HepG2 (cell line): ENCODE data around the gene PFDN2. TPM values are rescaled to one million over a fixed set of nuclear protein-coding genes. Genes with fewer than 3 reads are reported as not detected.

Source experiments
- AHR ChIP-seq: IDR thresholded peaks from 2 replicates; pipeline ENCODE4 v1.6.1; 2018; ENCODE audit warnings: missing genetic modification reagents, missing compliant biosample characterization
- ASH2L ChIP-seq: fragments of 300-600, 200-600 bp; sonication (generic); IDR thresholded peaks from 2 replicates; pipeline ENCODE4 v1.7.0; 2017; ENCODE audit warnings: low read depth, mild to moderate bottlenecking, moderate library complexity, mixed read lengths, low read length; ENCODE audit not compliant: insufficient read length
- ERF ChIP-seq: IDR thresholded peaks from 2 replicates; pipeline ENCODE4 v1.6.1; 2018; ENCODE audit warnings: missing biosample characterization, missing genetic modification reagents
- FOXA1 ChIP-seq, 2 experiments: fragments of 450-650 bp in 1 of 2; sonication (generic) in 1 of 2; formaldehyde crosslinking in 1 of 2; IDR thresholded peaks; 2 replicates each; pipeline versions ENCODE4 v1.4.0 to v1.6.1; 2016 to 2020; ENCODE audit warnings: missing genetic modification reagents in 1 of 2
- GLI4 ChIP-seq: sonication (generic); formaldehyde crosslinking; IDR thresholded peaks from 2 replicates; pipeline ENCODE4 v1.5.1; 2020; ENCODE audit warnings: missing genetic modification reagents, mild to moderate bottlenecking, moderate library complexity, borderline replicate concordance
- KDM5B ChIP-seq: sonication (generic); formaldehyde crosslinking; IDR thresholded peaks from 2 replicates; pipeline ENCODE4 v1.4.0; 2020; ENCODE audit warnings: missing genetic modification reagents, mild to moderate bottlenecking, borderline replicate concordance
- MNT ChIP-seq: fragments of 450-650 bp; IDR thresholded peaks from 2 replicates; pipeline ENCODE4 v1.6.1; 2016
- PAX8 ChIP-seq: sonication (generic); formaldehyde crosslinking; IDR thresholded peaks from 2 replicates; pipeline ENCODE4 v1.8.0; 2022; ENCODE audit warnings: mild to moderate bottlenecking, missing genetic modification reagents, borderline replicate concordance
- SAP130 ChIP-seq: IDR thresholded peaks from 2 replicates; pipeline ENCODE4 v1.6.1; 2016; ENCODE audit warnings: low read depth
- TAF15 ChIP-seq: fragments of 200-400 bp; formaldehyde crosslinking; IDR thresholded peaks from one replicate; pipeline ENCODE4 v1.6.1; 2018; ENCODE audit warnings: mild to moderate bottlenecking, low read depth, low read length; ENCODE audit not compliant: poor library complexity, severe bottlenecking
- ZMAT3 ChIP-seq: sonication (generic); formaldehyde crosslinking; conservative IDR thresholded peaks from 2 replicates; pipeline ENCODE4 v1.7.0; 2021; ENCODE audit warnings: missing genetic modification reagents
- ZNF513 ChIP-seq: sonication (generic); formaldehyde crosslinking; conservative IDR thresholded peaks from 2 replicates; pipeline ENCODE4 v1.5.0; 2020; ENCODE audit warnings: missing genetic modification reagents
- ZNF710 ChIP-seq: sonication (generic); formaldehyde crosslinking; IDR thresholded peaks from 2 replicates; pipeline ENCODE4 v1.5.0; 2020; ENCODE audit warnings: mild to moderate bottlenecking, missing genetic modification reagents, borderline replicate concordance
- polyA plus RNA-seq, 8 experiments: library from polyadenylated mRNA; depleted of rRNA in 3 of 8; stranded (reverse) in 7 of 8; unstranded in 1 of 8; fragments of >200 nt; fragmentation: Illumina TruSeq in 4 of 8; extraction: Trizol in 4 of 8; gene quantifications; 2 replicates each; pipeline versions ENCODE4 v1.2.1 to v1.2.3, GENCODE V29; 2011 to 2016; ENCODE audit warnings: low read depth in 4 of 8, missing spikeins in 1 of 8, mixed read lengths in 1 of 8; ENCODE audit not compliant: insufficient read depth in 1 of 8
- total RNA-seq, 5 experiments: library from RNA; depleted of rRNA; stranded (reverse); fragments of >200 nt; fragmentation: Illumina TruSeq; extraction: Trizol; gene quantifications; 2 replicates each; pipeline ENCODE4 v1.2.3, GENCODE V29; 2016; ENCODE audit warnings: low read depth in 1 of 5
- TF ChIP-seq, protein P1 (sequence below): sonication (generic); formaldehyde crosslinking; IDR thresholded peaks from 2 replicates; pipeline ENCODE4 v1.8.0; 2022; ENCODE audit warnings: mild to moderate bottlenecking, missing genetic modification reagents, moderate library complexity
- TF ChIP-seq, protein P2 (sequence below): fragments of 450-650 bp; IDR thresholded peaks from 2 replicates; pipeline ENCODE4 v1.6.1; 2017; ENCODE audit warnings: mild to moderate bottlenecking
- TF ChIP-seq, protein P3 (sequence below): sonication (generic); formaldehyde crosslinking; IDR thresholded peaks from 2 replicates; pipeline ENCODE4 v1.4.0; 2020; ENCODE audit warnings: missing genetic modification reagents

PFDN2 gene
- total and polyA plus RNA-seq, 2 of the 13 experiments (the other 11 are each of a cell fraction or from before 2014, with no cell fraction given), result 62.6 to 63.6 TPM

DNA sequence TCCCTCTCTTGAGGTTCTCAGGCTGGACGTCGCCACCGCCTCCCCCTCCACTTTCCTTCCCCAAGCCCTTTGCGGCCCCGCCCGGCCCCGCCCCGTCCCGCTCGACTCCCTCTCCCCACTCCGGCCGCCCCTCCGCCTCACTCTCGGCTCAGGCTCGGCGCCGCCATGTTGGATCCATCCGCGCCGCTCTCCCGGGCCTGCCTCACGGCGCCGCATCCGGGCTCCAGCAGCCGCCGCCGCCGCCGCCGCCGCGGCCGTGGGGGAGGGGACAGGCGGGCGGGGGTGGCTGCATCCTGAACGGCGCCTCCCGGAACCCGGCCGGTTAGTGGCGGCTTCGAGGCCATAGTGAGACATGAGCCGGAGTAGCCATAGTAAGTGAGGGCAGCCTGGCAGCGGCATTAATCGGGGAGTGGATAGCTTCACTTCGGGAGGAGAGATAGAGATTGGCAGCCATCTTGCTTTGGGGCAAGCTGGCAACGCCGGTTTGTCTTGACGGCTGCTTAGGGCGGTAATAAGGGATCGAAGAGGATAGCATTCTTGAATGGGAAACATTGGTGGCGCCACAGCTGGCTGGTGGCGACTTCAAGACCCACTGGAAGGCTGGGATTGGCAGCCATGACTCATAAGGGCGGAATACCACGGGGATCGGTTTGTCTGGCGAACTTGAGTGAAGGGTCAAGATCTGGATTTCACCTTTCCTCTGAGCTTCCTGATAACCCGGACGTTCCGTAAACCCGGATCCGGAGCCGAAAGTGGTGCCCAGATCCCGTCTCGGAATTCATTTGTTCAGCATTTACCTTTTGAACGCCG, 14.8 kb upstream of the PFDN2 start, which contains the start of gene DEDD (continued):
- TF ChIP-seq PAX8 (CRISPR knock-in tag) (no peak), TAF15 (peak; percentile 24), KDM5B (CRISPR knock-in tag) (no peak; the same call in 1 of the 2 replicates), GLI4 (CRISPR knock-in tag) (no peak), FOXA1 (IDR thresholded peaks at IDR 0.05) (no peak), FOXA1 (CRISPR knock-in tag; IDR thresholded peaks at IDR 0.05) (no peak), ZNF513 (no peak), MNT (no peak), SAP130 (CRISPR knock-in tag) (peak; percentile 75), AHR (CRISPR knock-in tag) (no peak), ZNF710 (CRISPR knock-in tag) (0 out of 2 replicates have a peak, but pooled peaks have one; percentile 10), ZMAT3 (no peak), ASH2L (peak; percentile 79), ERF (CRISPR knock-in tag) (no peak)
- TF ChIP-seq, protein P1, sequence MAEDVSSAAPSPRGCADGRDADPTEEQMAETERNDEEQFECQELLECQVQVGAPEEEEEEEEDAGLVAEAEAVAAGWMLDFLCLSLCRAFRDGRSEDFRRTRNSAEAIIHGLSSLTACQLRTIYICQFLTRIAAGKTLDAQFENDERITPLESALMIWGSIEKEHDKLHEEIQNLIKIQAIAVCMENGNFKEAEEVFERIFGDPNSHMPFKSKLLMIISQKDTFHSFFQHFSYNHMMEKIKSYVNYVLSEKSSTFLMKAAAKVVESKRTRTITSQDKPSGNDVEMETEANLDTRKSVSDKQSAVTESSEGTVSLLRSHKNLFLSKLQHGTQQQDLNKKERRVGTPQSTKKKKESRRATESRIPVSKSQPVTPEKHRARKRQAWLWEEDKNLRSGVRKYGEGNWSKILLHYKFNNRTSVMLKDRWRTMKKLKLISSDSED (CRISPR knock-in tag), result no peak
- TF ChIP-seq, protein P2, sequence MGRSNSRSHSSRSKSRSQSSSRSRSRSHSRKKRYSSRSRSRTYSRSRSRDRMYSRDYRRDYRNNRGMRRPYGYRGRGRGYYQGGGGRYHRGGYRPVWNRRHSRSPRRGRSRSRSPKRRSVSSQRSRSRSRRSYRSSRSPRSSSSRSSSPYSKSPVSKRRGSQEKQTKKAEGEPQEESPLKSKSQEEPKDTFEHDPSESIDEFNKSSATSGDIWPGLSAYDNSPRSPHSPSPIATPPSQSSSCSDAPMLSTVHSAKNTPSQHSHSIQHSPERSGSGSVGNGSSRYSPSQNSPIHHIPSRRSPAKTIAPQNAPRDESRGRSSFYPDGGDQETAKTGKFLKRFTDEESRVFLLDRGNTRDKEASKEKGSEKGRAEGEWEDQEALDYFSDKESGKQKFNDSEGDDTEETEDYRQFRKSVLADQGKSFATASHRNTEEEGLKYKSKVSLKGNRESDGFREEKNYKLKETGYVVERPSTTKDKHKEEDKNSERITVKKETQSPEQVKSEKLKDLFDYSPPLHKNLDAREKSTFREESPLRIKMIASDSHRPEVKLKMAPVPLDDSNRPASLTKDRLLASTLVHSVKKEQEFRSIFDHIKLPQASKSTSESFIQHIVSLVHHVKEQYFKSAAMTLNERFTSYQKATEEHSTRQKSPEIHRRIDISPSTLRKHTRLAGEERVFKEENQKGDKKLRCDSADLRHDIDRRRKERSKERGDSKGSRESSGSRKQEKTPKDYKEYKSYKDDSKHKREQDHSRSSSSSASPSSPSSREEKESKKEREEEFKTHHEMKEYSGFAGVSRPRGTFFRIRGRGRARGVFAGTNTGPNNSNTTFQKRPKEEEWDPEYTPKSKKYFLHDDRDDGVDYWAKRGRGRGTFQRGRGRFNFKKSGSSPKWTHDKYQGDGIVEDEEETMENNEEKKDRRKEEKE, result no peak
- TF ChIP-seq, protein P3, sequence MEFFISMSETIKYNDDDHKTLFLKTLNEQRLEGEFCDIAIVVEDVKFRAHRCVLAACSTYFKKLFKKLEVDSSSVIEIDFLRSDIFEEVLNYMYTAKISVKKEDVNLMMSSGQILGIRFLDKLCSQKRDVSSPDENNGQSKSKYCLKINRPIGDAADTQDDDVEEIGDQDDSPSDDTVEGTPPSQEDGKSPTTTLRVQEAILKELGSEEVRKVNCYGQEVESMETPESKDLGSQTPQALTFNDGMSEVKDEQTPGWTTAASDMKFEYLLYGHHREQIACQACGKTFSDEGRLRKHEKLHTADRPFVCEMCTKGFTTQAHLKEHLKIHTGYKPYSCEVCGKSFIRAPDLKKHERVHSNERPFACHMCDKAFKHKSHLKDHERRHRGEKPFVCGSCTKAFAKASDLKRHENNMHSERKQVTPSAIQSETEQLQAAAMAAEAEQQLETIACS, result no peak; the same call in 1 of the 2 replicates
